Measurements from ENCODE around the gene YARS1.

The YARS1 gene

GRCh38 chr1:32770741-32771548 is 46.2 kb downstream of the YARS1 start:
- no peak overlapping the region for H3K4me3 ChIP-seq (ENCODE audit: low read depth, low read length)
- TF ChIP-seq CTCF (IDR thresholded peaks at IDR 0.05; ENCODE audit: low read depth, low read length), result no peak

- no peak for TF ChIP-seq CTCF (IDR thresholded peaks at IDR 0.05; ENCODE audit: low read depth, low read length)
- no peak overlapping the region for H3K4me3 ChIP-seq (ENCODE audit: low read depth, low read length)
Measured at GRCh38 chr1:32770221-32770731, 46.9 kb downstream of the YARS1 start.

- no peak for TF ChIP-seq CTCF (IDR thresholded peaks at IDR 0.05; ENCODE audit: low read depth, low read length)
- no peak overlapping the region for H3K4me3 ChIP-seq (ENCODE audit: low read depth, low read length)
Measured at GRCh38 chr1:32769524-32770220, 47.5 kb downstream of the YARS1 start.

GRCh38 chr1:32768110-32768850 is 48.9 kb downstream of the YARS1 start:
- no peak overlapping the region for H3K4me3 ChIP-seq (ENCODE audit: low read depth, low read length)
- no peak for TF ChIP-seq CTCF (IDR thresholded peaks at IDR 0.05; ENCODE audit: low read depth, low read length)

- TF ChIP-seq CTCF (IDR thresholded peaks at IDR 0.05; ENCODE audit: low read depth, low read length), result no peak
- H3K4me3 ChIP-seq (ENCODE audit: low read depth, low read length), result no peak overlapping the region
Measured at GRCh38 chr1:32767641-32768040, 49.5 kb downstream of the YARS1 start.

GRCh38 chr1:32767156-32767555 is 50.0 kb downstream of the YARS1 start:
- no peak overlapping the region for H3K4me3 ChIP-seq (ENCODE audit: low read depth, low read length)
- no peak for TF ChIP-seq CTCF (IDR thresholded peaks at IDR 0.05; ENCODE audit: low read depth, low read length)
